ENCODE results near the gene RSRC1. TPM values are rescaled to one million over a fixed set of nuclear protein-coding genes. Genes with fewer than 3 reads are reported as not detected.

RSRC1 gene
- total RNA-seq, 1 donor from 2014 or later, result 28.5 TPM

DNA sequence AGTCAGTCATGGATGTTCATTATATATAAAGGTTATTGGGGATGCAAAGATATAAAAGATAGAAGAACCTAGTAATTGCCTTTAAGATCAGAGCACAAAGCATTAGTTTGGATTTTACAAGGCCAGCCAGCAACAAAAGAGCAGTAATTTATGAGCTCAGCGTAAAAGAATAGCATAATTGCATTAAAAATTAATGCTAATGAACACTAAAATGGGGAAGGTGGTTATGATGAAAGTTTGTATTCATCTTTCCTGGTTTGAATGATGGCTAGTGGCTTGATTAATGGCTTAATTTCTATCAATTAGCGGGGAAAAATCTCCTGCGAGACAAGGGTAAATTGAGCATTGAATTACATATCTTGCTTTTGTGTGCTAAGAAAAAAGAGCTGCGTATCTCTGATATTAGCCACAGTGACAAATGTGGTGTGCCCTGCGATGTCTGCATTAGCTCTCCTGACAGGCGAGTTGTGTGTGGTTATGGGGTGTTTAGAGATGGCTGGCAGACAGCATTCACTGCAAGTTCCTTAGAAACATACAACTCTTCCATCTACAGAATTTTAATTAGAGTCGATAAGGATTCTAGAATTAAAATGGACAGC is 418.3 kb downstream of the RSRC1 start:
- DNase-seq (ENCODE audit: low read depth) (no peak), FAIRE-seq (no peak)
- H3K9me3 Mint-ChIP-seq (ENCODE audit: unreplicated experiment), result no peaks in the 10 kb centered on the region
- H3K4me1 Mint-ChIP-seq (ENCODE audit: low read depth, unreplicated experiment), result no peaks in the 10 kb centered on the region
- Histone ChIP-seq H3K9me3 (ENCODE audit: insufficient read depth, low read depth, low read length) (no peaks in the 10 kb centered on the region), H3K4me1 (ENCODE audit: insufficient read depth, low read length) (no peaks in the 10 kb centered on the region), H3K36me3 (ENCODE audit: insufficient read depth, low read length) (no peaks in the 10 kb centered on the region), H3K79me2 (ENCODE audit: insufficient read depth, low read length) (no peaks in the 10 kb centered on the region), H3K4me3 (ENCODE audit: insufficient read depth, low read depth, low read length) (no peak overlapping the region), H3K27ac (ENCODE audit: low read depth, low read length) (no peak overlapping the region), H3K9ac (ENCODE audit: low read length) (no peak overlapping the region), H3K27me3 (ENCODE audit: insufficient read depth, low read length) (no peaks in the 10 kb centered on the region), H4K20me1 (ENCODE audit: insufficient read depth, low read length) (no peaks in the 10 kb centered on the region), H2AFZ (ENCODE audit: low read depth, low read length) (no peak overlapping the region), H3K4me2 (ENCODE audit: low read length) (no peak overlapping the region)
- no peak overlapping the region for H3K27ac Mint-ChIP-seq (ENCODE audit: unreplicated experiment)
- H3K27me3 Mint-ChIP-seq (ENCODE audit: low read depth, unreplicated experiment), result no peaks in the 10 kb centered on the region
- H3K4me3 Mint-ChIP-seq (ENCODE audit: unreplicated experiment), result no peak overlapping the region
- no peak for TF ChIP-seq EZH2 (IDR thresholded peaks at IDR 0.05; ENCODE audit: insufficient read depth, low read length)
- TF ChIP-seq, protein P1, sequence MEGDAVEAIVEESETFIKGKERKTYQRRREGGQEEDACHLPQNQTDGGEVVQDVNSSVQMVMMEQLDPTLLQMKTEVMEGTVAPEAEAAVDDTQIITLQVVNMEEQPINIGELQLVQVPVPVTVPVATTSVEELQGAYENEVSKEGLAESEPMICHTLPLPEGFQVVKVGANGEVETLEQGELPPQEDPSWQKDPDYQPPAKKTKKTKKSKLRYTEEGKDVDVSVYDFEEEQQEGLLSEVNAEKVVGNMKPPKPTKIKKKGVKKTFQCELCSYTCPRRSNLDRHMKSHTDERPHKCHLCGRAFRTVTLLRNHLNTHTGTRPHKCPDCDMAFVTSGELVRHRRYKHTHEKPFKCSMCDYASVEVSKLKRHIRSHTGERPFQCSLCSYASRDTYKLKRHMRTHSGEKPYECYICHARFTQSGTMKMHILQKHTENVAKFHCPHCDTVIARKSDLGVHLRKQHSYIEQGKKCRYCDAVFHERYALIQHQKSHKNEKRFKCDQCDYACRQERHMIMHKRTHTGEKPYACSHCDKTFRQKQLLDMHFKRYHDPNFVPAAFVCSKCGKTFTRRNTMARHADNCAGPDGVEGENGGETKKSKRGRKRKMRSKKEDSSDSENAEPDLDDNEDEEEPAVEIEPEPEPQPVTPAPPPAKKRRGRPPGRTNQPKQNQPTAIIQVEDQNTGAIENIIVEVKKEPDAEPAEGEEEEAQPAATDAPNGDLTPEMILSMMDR (IDR thresholded peaks at IDR 0.05; ENCODE audit: insufficient read depth, low read depth, low read length), result no peak
- no peaks in the 10 kb centered on the region for H3K36me3 Mint-ChIP-seq (ENCODE audit: low read depth, unreplicated experiment)

GRCh38 chr3:158531334-158531733 is 421.4 kb downstream of the RSRC1 start:
- Histone ChIP-seq H3K9me3 (ENCODE audit: insufficient read depth, low read depth, low read length) (no peaks in the 10 kb centered on the region), H3K4me1 (ENCODE audit: insufficient read depth, low read length) (no peaks in the 10 kb centered on the region), H2AFZ (ENCODE audit: low read depth, low read length) (no peak overlapping the region), H3K9ac (ENCODE audit: low read length) (no peak overlapping the region), H3K4me2 (ENCODE audit: low read length) (no peak overlapping the region), H4K20me1 (ENCODE audit: insufficient read depth, low read length) (no peaks in the 10 kb centered on the region), H3K79me2 (ENCODE audit: insufficient read depth, low read length) (no peaks in the 10 kb centered on the region), H3K36me3 (ENCODE audit: insufficient read depth, low read length) (no peaks in the 10 kb centered on the region), H3K27me3 (ENCODE audit: insufficient read depth, low read length) (no peaks in the 10 kb centered on the region), H3K27ac (ENCODE audit: low read depth, low read length) (no peak overlapping the region), H3K4me3 (ENCODE audit: insufficient read depth, low read depth, low read length) (no peak overlapping the region)
- Mint-ChIP-seq H3K9me3 (ENCODE audit: unreplicated experiment) (no peaks in the 10 kb centered on the region), H3K36me3 (ENCODE audit: low read depth, unreplicated experiment) (no peaks in the 10 kb centered on the region), H3K4me3 (ENCODE audit: unreplicated experiment) (no peak overlapping the region), H3K27me3 (ENCODE audit: low read depth, unreplicated experiment) (no peaks in the 10 kb centered on the region), H3K27ac (ENCODE audit: unreplicated experiment) (no peak overlapping the region), H3K4me1 (ENCODE audit: low read depth, unreplicated experiment) (no peaks in the 10 kb centered on the region)
- DNase-seq (ENCODE audit: low read depth) (peak; percentile 4), FAIRE-seq (no peak)
- no peak for TF ChIP-seq EZH2 (IDR thresholded peaks at IDR 0.05; ENCODE audit: insufficient read depth, low read length)
- TF ChIP-seq, protein P1 (IDR thresholded peaks at IDR 0.05; ENCODE audit: insufficient read depth, low read depth, low read length), result no peak

- Histone ChIP-seq H3K36me3 (ENCODE audit: insufficient read depth, low read length) (no peaks in the 10 kb centered on the region), H3K4me1 (ENCODE audit: insufficient read depth, low read length) (no peaks in the 10 kb centered on the region), H3K27ac (ENCODE audit: low read depth, low read length) (no peak overlapping the region), H3K27me3 (ENCODE audit: insufficient read depth, low read length) (no peaks in the 10 kb centered on the region), H3K4me2 (ENCODE audit: low read length) (no peak overlapping the region), H4K20me1 (ENCODE audit: insufficient read depth, low read length) (no peaks in the 10 kb centered on the region), H3K4me3 (ENCODE audit: insufficient read depth, low read depth, low read length) (no peak overlapping the region), H3K9ac (ENCODE audit: low read length) (no peak overlapping the region), H2AFZ (ENCODE audit: low read depth, low read length) (no peak overlapping the region), H3K79me2 (ENCODE audit: insufficient read depth, low read length) (no peaks in the 10 kb centered on the region), H3K9me3 (ENCODE audit: insufficient read depth, low read depth, low read length) (no peaks in the 10 kb centered on the region)
- Mint-ChIP-seq H3K4me3 (ENCODE audit: unreplicated experiment) (no peak overlapping the region), H3K36me3 (ENCODE audit: low read depth, unreplicated experiment) (no peaks in the 10 kb centered on the region), H3K9me3 (ENCODE audit: unreplicated experiment) (no peaks in the 10 kb centered on the region), H3K4me1 (ENCODE audit: low read depth, unreplicated experiment) (no peaks in the 10 kb centered on the region), H3K27me3 (ENCODE audit: low read depth, unreplicated experiment) (no peaks in the 10 kb centered on the region), H3K27ac (ENCODE audit: unreplicated experiment) (no peak overlapping the region)
- no peak for TF ChIP-seq EZH2 (IDR thresholded peaks at IDR 0.05; ENCODE audit: insufficient read depth, low read length)
- TF ChIP-seq, protein P1 (IDR thresholded peaks at IDR 0.05; ENCODE audit: insufficient read depth, low read depth, low read length), result peak; percentile 62
- FAIRE-seq (peak; percentile 34), DNase-seq (ENCODE audit: low read depth) (peak; percentile 27)
Measured at GRCh38 chr3:158532099-158532734, 422.3 kb downstream of the RSRC1 start.

All from astrocyte (in vitro differentiated cells and primary cell).